ENCODE results near the gene BICD2.
A peak's percentile ranks its signal among the peaks of the same experiment; 100 is the strongest.
"Not testable (repeated sequence)": the region's sequence is repeated elsewhere in the genome, so short reads cannot be mapped to it uniquely, and the experiment has no call there.

BICD2 gene

DNA sequence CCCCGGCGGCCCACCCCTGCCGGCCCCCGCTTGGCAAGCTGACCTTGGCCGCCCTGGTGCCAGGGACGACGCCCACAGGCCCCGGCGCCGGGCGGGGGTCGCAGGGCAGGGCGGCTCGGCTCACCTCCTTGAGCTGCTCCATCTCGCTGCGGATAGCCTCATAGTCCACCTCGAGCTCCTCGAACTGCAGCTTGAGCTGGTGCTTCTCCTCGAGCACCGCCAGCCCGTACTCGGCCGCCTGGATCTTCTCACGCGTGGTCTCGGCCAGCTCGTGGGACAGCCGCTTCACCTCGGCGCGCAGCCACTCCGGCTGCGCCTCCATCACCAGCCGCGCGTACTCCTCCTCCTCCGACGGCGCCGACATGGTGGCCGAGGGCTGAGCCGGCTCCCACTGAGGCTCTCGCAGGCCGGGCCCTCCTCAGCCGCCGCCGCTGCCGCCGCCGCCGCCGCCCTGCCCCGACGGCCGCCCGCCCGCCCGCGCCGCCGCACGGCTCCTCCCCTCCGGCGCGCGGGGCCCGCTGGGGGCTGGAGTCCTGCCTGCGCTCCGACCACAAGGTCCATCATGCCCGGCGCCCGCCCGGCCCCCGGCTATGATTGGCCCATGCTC, at the start of gene BICD2:
Gene BICD2 (minus strand): TSS at position 453 of the 607 bp plus-strand sequence. CDS start 89 bp downstream, at position 364.
- no peak for DNase-seq

DNA sequence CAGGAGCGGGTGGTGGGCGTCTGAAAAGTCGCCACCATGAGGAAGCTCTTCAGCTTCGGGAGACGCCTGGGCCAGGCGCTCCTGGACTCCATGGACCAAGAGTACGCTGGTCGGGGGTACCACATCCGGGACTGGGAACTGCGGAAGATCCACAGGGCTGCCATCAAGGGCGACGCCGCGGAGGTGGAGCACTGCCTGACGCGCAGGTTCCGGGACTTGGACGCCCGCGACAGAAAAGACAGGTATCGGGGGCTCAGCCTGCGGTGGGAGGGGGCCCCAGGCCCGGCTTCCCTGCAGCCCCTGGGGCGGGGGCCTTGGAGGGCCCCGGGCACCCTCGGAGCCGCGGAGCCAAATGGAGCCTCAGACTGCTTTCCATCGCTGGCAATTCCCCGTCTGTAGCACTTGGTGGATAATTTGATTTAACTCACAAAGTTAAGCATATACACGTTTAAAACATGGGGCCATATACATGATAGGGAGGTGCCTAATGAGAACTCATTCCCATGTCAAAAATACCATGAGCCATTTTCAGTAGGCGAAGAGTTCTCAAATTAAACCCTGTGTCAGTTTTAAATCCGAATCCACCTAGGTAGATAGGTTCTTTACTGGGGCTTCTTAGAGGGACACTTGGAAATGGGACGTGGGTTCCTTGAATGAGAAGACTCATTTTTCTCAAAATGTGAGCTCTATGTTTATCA, 45.1 kb upstream of the BICD2 start:
- not testable (repeated sequence) for DNase-seq

DNA sequence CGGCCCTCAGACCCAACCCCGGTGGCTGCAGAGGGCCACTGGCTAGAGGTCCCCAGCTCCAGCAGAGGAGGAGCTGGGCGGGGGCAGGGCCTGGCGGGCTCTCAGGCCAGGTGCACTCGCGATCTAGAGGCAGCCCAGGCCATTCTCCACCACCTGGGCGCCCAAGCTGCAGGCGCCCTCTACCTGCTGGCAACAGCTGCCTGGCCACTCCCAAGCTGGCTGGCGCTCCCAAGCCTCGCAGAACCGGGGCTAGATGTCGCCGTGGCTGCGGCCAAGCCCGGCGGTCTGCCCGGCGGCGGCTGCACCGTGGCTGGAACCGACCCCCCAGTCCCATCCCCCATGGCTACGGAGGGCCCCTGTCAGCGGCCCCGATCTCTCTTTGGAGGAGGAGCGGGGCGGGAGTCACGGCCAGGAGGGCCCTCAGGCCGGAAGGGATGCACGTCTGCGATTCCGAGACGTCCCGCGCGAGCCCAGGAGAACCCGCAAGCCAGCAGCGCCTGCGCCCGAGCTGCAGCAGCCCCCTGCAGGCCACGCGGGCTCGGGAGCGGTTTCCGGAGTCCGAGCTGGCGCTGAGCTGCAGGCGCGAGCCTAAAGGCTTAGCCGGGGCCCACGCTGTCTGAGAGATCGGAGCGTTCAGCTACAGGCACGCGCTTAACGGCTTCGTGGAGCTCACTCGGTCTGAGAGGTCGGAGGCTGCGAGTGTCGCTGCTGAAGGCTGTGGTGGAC, 44.3 kb upstream of the BICD2 start:
- DNase-seq: peak; percentile 17 to 50

DNA sequence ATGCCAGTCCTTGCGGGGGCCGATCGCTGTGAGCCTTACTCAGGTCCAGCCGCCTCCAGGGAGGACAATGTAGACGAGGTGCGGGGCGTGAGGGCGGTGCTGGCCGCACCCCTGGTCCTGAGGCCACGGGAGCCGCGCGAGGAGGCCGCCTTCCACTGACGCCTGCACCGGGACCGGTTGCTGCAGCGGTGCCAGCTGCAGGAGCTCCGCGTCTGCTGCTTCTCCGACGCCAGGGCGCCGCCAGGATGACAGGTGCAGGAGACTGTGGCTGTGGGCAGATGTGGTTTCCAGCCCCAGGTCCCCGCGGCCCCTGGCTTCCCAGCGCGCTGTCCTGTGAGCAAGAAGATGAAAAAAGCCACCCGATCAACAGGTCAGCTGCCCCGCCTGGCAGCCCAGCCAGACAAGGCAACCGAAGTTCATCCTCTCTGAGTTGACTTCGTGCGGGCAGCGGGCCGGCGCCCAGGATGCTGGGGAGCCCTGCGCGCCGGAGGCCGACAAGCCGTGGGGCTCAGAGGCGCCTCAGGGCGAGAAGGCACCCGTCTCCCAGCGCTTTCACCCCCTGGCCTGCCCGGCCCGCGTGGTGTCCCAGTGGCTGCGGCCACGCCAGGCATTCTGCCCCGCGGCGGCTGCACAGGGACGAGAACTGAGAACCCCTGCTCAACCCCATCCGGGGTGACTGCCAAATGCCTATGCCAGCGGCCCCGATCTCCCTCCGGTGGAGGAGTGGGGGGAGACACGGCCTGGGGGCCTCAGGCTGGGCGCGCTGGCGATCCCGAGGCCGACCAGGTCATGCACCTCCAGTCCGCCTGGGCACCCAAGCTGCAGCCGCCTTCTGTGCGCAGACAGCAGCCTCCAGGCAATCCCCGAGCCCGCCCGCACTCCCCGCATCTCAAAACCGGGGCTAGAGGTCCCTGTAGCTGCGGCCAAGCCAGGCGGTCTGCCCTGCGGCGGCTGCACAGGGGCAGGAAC, 43.4 kb upstream of the BICD2 start:
- DNase-seq: no peak

DNA sequence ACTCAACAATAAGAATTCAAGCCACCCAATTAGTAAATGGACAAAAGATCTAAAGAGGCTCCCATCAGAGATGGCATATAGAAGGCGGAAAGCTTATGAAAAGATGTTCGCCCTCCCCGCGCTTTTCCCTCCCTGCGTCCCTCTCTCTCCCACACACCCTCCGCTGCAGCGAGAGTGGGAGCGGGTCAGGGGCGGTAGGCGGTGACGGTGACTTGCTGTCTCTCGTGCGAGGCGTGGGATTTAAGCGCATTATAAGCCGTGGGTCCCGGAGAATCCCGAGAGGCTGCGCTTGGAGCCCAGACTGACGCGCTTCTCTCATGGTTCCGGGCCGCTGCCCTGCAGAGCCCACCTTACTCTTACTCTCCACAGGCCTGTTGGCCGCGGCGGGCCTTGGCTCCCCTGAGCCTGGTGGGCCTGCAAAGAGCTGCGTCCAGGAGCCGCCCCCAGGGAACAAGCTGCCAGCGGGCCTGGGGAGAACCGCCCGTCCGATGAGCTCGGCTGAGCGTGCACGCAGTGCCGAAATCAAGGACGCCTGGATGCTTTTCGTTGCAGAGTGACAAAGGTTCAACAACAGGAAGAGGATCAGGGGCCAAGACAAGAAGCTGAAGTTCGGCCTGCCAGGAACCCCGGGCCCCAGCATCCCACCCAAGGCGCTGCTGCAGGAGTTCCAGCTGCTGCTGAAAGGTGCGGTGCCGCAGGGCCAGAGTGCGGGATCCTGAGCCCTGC, 42.6 kb upstream of the BICD2 start:
- no peak for DNase-seq

DNA sequence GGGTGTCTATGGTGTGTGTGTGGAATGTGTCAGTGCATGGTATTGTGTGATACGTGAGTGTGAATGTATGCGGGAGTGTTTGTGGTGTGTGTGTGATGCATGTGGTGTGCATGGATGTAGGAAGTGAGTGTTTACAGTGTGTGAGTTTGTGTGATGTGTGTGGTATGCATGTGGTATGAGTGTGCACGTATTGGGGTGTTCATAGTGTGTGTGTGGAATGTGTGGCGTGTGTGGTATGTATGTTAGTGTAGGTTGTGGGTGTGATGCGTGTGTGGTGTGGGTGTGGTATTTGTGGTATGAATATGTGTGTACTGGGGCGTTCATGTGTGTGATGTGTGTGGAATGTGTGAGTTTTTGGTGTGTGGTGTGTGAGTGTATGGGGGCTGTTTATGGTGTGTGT, 40.1 kb upstream of the BICD2 start:
- no peak for DNase-seq

DNA sequence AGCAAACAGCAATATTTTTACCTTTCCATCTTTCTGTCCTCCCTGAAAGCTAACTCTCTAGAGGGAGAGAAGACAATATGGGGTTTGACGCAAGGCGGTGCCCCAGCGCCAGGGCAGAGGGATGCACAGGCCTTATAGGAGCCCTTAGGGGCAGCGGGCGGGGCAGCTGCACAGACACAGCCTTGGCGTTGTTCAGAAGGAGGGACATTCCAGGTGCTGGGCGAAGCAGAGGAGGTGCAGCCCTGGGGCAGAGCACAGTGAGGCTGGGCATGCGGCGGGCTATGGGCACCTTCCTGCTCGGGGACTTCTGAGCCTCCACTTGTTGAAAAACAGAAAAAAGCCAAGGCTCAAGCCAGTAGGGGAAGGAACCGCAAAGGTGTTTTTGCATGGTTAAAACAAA, 33.7 kb upstream of the BICD2 start:
- no peak for DNase-seq

DNA sequence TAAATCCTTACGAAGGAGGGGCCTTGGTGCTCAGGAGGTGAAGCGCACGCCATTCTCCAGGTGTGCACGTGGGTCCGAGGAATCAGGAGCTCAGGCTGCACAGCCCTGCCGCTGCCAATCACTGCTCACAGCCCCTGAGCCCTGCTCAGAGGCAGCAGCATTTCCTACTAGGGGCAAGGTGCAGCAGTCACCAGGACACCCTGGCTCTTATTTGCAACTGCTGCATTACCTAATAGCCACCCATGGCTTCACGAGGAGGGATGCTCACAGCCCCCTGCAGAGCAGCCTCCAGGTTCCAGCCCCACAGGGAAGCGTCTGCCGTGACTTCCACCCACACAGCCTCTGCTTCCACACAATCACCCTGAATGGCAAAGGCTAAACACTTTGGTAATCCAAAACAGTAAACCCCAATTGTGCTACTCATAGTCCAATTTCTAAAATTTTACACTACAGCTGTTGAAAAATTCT, 31.7 kb upstream of the BICD2 start:
- not testable (repeated sequence) for DNase-seq

DNA sequence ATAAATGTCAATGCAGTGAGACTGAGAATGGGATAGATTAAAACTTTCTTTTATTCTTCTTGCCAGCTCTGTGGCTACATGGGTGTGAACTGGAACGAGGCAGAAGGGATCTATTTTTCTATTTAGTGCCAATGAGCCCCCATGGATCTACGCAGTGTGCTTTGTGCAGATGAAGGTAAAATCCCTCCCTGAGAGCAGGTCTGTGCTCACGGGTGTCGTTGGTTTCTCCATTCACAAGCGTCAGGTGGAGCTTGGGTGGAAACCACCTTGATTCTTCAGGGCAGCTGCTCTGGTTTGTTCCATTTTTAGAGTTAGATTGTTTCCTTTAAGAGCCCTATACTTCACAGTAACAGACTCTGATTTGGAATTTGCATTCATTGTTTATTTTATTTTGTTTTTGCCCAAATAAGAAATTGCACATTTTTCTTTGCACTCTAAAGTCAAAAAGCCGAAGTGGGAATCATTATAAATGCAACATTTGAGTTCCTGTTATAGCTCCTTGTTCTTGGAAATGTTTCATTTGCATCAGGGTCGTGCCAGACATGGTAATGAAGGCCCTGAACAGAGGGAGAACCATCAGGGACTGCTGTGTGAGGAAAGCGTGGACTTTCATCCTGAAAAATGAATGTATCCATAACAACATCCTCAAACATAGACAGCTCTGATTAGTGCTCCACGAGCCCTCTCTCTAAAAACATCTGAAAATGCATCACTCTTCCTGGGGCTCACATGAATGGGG, 31.1 kb upstream of the BICD2 start:
- no peak for DNase-seq

DNA sequence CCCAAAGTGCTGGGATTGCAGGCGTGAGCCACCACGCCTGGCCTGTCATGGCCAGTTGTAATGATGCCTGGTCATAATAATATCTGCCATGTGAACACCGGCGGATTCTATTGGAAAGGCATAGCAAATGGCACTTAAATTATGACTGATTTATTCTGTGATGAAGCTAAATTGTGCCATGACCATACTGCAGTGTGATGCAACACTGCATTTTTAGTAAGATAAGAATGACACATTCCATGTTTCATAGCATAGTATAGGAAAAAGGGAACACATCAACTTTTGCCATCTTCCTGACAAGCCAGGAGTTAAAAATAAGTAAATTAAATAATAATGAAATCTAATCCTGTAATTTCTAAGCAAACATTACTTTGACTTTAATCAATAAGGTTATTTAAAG, 30.4 kb upstream of the BICD2 start:
- no peak for DNase-seq

DNA sequence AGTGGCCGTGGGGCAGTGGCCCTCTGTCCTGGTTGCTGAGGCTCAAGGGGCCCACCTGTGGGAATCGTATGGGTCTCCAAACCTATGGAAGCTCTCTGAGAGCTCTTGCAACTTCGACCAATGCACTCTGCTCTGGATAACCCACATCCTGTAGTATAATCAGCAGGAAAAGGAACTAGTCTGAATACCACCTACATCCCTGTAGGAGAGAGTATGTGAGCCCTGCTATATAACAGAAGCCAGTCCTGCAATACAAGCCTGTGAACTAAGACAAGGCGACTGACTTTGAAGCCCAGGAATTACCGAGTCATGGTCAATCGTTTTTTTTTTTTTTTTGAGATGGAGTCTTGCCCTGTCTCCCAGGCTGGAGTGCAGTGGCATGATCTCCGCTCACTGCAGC, 29.8 kb upstream of the BICD2 start:
- DNase-seq: no peak

DNA sequence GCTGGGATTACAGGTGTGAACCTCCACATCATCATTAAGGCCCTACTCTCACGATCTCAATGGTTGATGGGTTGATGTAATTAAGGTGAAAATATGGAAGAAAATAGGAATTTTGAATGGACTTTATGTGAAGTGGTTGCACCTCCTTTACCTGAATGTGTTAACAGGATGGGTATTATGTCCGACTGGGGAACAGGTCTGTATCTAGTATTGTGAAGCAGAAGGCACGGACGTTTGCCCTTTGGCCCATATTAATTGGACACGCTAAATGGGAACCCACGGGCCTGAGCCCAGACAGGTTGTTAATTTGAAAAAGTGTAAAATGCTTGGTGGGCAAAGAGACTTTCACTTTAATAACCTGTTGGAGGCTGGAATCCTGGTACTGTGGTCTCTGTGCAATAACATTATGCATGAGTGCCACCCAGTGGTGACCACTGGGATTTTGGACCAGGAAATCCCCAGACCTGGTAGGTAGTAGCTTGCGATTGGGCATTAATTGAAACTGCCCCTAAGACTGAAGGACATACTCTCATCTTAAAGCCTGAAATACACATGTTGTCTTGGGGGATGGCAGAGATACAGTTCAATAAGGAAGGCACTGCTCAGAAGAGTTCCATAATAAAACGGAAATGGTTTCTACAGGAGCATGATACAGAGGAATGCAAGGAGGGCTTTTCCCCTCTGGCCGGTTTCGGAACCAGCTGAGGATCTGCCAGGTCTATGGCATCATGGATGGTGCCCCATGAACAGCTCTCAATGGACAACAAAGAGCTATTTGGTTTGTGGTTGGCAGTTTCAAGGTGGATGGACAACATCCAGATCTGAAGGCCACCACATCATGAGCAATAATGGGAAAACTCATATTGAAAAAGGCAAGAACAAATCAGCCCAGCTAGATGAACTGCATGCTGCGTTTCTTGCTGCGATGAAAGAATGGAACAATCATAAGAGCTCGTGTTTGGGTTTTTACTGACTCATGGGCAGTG, 26.2 kb upstream of the BICD2 start:
- DNase-seq: peak; percentile 12 to 62

DNA sequence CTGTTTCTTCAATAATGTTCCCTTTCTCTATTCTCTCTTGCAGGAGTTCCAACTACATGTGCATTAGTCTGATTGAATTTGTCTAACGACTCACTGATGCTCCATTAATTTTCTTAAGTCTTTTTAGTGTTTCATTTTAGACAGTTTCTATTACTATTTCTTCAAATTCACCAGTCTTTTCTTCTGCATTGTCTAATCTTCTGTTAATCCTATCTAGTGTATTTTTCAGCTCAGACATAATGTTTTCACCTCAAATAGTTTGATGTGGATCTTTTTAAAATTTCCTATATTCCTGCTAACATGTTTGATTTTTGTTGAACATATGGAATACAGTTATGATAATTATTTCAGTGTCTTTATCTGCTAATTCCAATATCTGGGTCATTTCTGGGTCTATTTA, 21.7 kb upstream of the BICD2 start:
- no peak for DNase-seq

DNA sequence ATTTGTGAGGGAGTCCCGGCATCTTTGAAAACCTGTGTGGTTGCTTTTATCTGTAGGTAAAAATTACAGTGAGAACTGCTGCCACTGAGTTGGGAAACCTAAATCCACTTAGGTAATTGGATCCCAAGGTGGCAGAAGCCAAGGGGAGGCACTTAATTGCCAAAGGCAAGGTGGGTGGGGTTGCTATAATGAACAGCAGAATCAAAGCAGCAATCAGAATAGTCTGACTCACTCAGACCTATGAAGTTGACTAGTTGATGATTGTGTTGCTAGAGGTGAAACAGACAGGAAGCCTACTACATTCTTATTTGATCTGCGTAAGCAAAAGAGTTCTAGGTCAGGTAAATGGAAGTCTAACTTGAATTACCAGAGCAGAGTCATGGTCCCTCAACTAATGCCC, 17.3 kb upstream of the BICD2 start:
- DNase-seq: no peak

DNA sequence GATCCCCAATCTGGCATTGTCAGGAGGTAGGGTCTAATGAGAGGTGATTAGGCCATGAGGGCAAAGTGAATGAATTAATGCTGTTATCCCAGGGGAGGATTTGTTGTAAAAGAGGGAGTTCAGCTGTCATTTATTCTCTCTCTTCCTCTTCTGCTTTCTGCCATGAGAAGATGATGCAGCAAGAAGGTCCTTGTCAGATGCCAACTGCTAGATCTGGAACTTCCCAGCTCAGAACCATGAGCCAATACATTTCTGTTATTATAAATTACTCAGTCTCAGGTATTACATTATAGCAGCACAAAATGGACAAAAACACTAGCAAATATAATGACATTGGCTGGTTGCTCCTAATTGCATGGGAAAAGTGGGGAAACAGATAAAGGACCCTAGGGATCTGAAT, 15.6 kb upstream of the BICD2 start:
- DNase-seq: no peak

DNA sequence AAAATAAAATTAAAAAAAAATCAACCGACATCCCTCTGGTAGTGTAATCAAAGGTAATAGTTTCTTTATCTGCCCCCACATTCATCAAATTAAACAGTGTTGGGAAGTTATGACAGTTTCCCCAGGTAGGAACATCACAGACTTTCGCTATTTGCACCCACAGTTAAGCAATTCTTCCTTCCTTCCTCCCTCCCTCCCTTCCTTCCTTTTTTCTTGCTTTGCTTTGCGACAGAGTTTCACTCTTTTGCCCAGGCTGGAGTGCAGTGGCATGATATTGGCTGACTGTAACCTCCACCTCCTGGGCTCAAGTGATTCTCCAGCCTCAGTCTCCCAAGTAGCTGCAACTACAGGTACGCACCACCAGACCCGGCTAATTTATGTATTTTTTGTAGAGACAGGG, 10.8 kb upstream of the BICD2 start:
- DNase-seq: no peak

DNA sequence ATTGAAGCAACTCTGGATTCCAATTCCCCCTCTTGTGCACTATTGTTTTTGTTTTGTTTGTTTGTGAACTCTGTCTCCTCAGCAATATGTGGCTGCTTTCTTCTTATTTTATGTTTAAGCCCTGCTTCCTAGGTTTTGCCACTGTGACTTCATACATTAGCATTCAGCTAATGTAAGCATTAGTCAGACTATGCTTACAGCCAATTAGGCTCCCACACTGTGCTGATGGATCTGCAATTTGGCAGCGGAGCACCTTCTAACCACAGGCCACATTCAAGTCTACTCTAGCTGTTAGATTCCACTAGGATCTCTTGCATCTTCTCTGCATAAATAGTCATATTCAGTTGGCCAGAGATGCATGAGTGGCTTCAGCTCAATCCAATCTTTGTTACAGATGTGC, 9.6 kb upstream of the BICD2 start:
- no peak for DNase-seq

DNA sequence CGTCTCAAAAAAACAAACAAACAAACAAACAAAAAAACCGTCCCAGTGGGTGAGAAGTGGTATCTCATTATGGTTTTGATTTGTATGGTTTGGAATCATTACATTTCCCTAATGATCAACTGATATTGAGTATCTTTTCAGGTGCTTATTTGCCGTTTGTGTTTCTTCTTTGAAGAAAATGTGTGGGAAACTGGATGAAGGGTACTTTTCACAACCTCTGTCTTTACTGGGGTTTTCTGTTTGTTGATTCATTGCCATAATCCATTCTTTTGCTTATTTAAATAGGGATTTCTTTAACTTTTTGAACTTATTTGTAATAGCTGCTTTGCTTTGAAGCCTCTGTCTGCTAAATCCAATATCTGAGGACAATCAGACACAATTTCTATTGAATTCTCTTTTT, 9.2 kb upstream of the BICD2 start:
- DNase-seq: no peak

DNA sequence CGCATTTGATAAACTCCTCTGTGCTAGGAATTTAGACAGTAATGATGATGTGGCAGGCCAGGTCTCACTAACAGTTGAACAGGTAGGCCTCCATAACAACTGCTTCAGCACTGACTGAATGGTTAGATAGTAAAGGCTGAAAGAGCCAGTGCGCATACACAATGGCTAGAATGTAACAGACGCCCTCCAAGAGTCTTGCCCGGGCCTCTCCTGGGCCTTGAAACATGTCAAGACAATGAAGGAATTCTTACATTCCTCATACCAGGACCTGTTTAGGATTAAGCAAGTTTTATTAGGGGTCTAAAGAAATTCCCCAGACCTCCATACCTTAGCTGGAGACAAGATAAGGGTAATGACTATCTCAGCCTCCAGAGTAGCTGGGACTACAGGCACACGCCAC, 6.7 kb upstream of the BICD2 start:
- no peak for DNase-seq

DNA sequence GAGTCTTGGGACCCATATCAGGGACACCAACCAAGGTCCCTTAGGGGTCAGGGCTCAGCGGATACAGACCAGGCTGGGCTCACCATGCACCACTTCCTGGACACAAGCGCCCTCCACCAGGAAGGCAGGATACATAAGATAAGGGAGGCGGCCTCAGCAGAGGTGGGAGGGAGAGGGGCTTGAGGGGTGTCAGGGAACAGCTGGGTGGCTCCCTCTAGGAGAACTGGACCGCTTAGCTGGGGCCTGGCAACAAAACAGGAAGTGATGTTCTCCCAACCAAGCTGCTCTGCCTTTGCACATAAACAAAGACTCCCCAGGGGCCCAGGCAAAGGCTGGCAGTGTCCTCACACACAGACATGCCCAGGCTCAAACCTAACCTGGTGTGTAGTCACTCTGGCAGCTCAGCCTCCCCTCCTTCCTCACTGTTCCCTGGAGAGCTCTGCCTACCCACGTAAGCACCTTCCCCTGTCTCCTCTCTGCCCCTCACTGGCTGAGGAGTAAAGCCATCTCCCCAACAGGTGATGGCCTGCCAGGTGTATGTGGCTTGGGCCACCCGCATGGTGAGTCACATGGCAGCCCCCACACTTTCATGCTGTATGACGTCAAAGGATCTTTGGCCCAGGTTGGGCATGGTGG, 5.8 kb upstream of the BICD2 start:
- DNase-seq: no peak
